Activated CD8-positive, alpha-beta T cell treated with anti-CD3 and anti-CD28 coated beads for 36 hours (primary cell): Measurements from ENCODE around the gene PDZD2. TPM values are rescaled to one million over a fixed set of nuclear protein-coding genes. Genes with fewer than 3 reads are reported as not detected.

Experiments
- ATAC-seq: fragments of 200-7000 bp; cut with Tn5 transposase; one replicate; pipeline ENCODE4 v1.10.0; 2021; ENCODE audit warnings: mild to moderate bottlenecking, moderate library complexity
- CTCF ChIA-PET: fragments of 350-600 bp; sonication (Branson Sonifier 250); formaldehyde crosslinking; loops from one replicate; lab custom pipeline; 2021; ENCODE audit warnings: antibody characterized with exemption; lab: Charles Lee
- POLR2A ChIA-PET: fragments of 350-600 bp; sonication (Branson Sonifier 250); formaldehyde crosslinking; loops from one replicate; lab custom pipeline; 2021; ENCODE audit warnings: antibody characterized with exemption; lab: Charles Lee
- DNase-seq: peaks from one replicate; pipeline ENCODE4 v3.0.0-alpha.2; 2020
- H3K27ac Mint-ChIP-seq: one replicate; pipeline ENCODE4 v1.8.0; 2021; ENCODE audit warnings: mild to moderate bottlenecking, mixed read lengths
- H3K27me3 Mint-ChIP-seq: one replicate; pipeline ENCODE4 v1.8.0; 2021; ENCODE audit warnings: mixed read lengths
- H3K36me3 Mint-ChIP-seq: one replicate; pipeline ENCODE4 v1.8.0; 2021; ENCODE audit warnings: low read depth, mixed read lengths
- H3K4me1 Mint-ChIP-seq: one replicate; pipeline ENCODE4 v1.8.0; 2021; ENCODE audit warnings: low read depth, mixed read lengths
- H3K4me3 Mint-ChIP-seq: one replicate; pipeline ENCODE4 v1.8.0; 2021; ENCODE audit warnings: mild to moderate bottlenecking, moderate library complexity, mixed read lengths
- H3K9me3 Mint-ChIP-seq: one replicate; pipeline ENCODE4 v1.8.0; 2021; ENCODE audit warnings: mixed read lengths
- CTCF ChIP-seq: fragments of 200-600 bp; IDR thresholded peaks from one replicate; pipeline ENCODE4 v1.8.0; 2022; ENCODE audit warnings: antibody characterized with exemption, mild to moderate bottlenecking
- intact Hi-C: fragments of 100-400 bp; cut with micrococcal nuclease; formaldehyde crosslinking; loops from one replicate; pipeline ENCODE4 v1.10.0; 2022
- total RNA-seq, 2 experiments: library from RNA; stranded (reverse); gene quantifications; one replicate each; pipeline ENCODE4 v1.2.3, GENCODE V29; 2021

Gene PDZD2
- total RNA-seq, 2 experiments from 2014 or later: not detected

GRCh38 chr5:31976169-31976568, 337.2 kb downstream of the PDZD2 start:
- Mint-ChIP-seq H3K36me3 (no peaks in the 10 kb centered on the region), H3K4me1 (peaks cover 4% of the 10 kb centered on the region), H3K27ac (no peak overlapping the region), H3K4me3 (no peak overlapping the region), H3K9me3 (peaks cover 1% of the 10 kb centered on the region), H3K27me3 (peaks cover 2% of the 10 kb centered on the region)
- intact Hi-C loops: no loop called here
- ATAC-seq (no peak), DNase-seq (no peak)
- ChIA-PET POLR2A (no interaction called here), CTCF (no interaction called here)
- no peak for TF ChIP-seq CTCF

GRCh38 chr5:31981361-31981945, 342.5 kb downstream of the PDZD2 start:
- intact Hi-C loops: no loop called here
- ATAC-seq (no peak), DNase-seq (no peak)
- Mint-ChIP-seq H3K9me3 (no peaks in the 10 kb centered on the region), H3K4me3 (no peak overlapping the region), H3K27me3 (peaks cover 2% of the 10 kb centered on the region), H3K4me1 (no peaks in the 10 kb centered on the region), H3K36me3 (no peaks in the 10 kb centered on the region), H3K27ac (no peak overlapping the region)
- no peak for TF ChIP-seq CTCF
- ChIA-PET CTCF (no interaction called here), POLR2A (no interaction called here)

GRCh38 chr5:31982027-31982426, 343.1 kb downstream of the PDZD2 start:
- Mint-ChIP-seq H3K36me3 (no peaks in the 10 kb centered on the region), H3K4me3 (no peak overlapping the region), H3K27ac (no peak overlapping the region), H3K27me3 (peaks cover 2% of the 10 kb centered on the region), H3K9me3 (no peaks in the 10 kb centered on the region), H3K4me1 (no peaks in the 10 kb centered on the region)
- no peak for ATAC-seq
- intact Hi-C loops: no loop called here
- no peak for TF ChIP-seq CTCF
- POLR2A ChIA-PET: no interaction called here
- DNase-seq: no peak
- CTCF ChIA-PET: no interaction called here

- Mint-ChIP-seq H3K4me3 (no peak overlapping the region), H3K27me3 (peaks cover 2% of the 10 kb centered on the region), H3K9me3 (no peaks in the 10 kb centered on the region), H3K36me3 (no peaks in the 10 kb centered on the region), H3K27ac (no peak overlapping the region), H3K4me1 (no peaks in the 10 kb centered on the region)
- ChIA-PET POLR2A (no interaction called here), CTCF (interaction anchor here (1.1 kb wide), 1 partner anchor 9 kb away, joined by 3 read pairs; no protein-coding TSS in a partner anchor)
- TF ChIP-seq CTCF: no peak
- DNase-seq (no peak), ATAC-seq (no peak)
- intact Hi-C loops: no loop called here
Measured at GRCh38 chr5:31982621-31983020, 343.7 kb downstream of the PDZD2 start.

- no peak for ATAC-seq
Measured at GRCh38 chr5:31983851-31984250, 344.9 kb downstream of the PDZD2 start.

More at GRCh38 chr5:31983851-31984250, 344.9 kb downstream of the PDZD2 start:
- intact Hi-C loops: no loop called here
- no peak for DNase-seq
- no peak for TF ChIP-seq CTCF
- Mint-ChIP-seq H3K4me3 (no peak overlapping the region), H3K9me3 (peaks cover 2% of the 10 kb centered on the region), H3K4me1 (no peaks in the 10 kb centered on the region), H3K27me3 (no peaks in the 10 kb centered on the region), H3K36me3 (no peaks in the 10 kb centered on the region), H3K27ac (no peak overlapping the region)
- CTCF ChIA-PET: interaction anchor here (1.1 to 1.5 kb wide), 2 partner anchors 10 to 93 kb away, joined by 3 to 4 read pairs; no protein-coding TSS in a partner anchor
- POLR2A ChIA-PET: no interaction called here
